Activated CD4-positive, alpha-beta T cell treated with anti-CD3 and anti-CD28 coated beads for 48 hours (primary cell): ENCODE measurements around the gene ABHD17A.

ENCODE experiments used
- DNase-seq: peaks from one replicate; pipeline ENCODE4 v3.0.0-alpha.2; 2020

The ABHD17A gene

GRCh38 chr19:1863328-1863637, 22.0 kb downstream of the ABHD17A start, which contains the start of gene KLF16:
Gene KLF16, minus strand, starts transcription at chr19:1863579. Its CDS starts 82 bp downstream, at chr19:1863497.
- DNase-seq = no peak

DNA sequence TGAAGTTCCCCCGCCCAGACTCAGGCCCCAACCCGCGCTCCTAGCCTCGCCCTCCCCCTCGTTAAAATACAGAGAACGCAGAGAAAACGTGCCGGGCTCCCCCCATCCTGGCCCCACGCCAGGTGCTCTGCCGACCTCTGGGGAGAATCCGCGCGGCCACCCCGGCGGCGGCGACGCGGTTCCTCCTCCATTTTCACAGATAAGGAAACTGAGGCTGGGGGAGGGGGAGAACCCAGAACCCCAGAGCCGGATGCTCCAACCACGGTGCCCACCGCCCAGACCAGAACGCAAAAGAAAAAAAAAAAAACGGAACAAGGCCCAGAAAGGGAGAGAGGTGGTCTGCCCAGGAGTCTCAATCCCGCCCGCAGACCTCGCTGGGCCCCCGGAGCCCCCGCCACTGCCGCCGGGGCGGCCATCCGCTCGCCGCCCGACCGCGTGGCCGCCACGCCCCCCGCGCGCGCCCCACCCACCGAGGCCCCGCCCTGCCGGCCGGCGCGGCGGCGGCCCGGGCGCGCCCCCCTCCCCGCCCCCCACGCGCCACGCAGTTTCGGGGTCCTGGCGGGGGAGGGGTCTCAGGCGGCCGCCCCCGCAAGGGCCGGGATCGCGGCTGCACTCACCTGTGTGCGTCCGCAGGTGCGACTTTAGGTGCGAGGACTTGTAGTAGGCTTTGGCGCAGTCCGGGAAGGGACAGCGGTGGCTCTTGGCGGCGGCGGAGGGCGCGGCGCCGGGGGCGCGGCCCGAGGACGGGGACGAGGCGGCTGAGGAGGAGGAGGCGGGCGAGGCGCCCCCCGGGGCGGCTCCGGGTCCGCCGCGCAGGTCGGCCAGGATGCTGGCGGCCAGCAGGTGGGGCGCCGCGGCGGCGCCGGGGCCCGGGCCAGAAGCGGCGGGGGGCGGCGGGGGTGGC, 22.6 kb downstream of the ABHD17A start:
- DNase-seq = peak; percentile 64

DNA sequence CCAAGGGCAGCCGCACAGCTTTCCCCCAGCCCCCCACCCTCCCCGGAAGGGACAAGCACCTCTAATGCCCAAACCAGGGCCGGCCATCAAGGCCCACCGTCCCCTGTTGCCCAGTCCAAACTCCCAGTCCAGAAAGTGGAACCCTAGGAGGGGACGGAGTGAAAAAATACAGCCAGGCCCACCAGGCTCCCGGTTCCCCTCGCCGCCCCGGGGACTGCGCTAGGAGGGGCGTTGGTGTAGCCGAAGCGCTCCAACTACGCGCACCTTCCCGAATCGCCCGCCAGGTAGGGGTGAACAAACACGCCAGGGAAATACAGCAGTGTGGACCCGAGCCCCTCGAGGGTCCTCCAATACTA, 23.2 kb downstream of the ABHD17A start:
- DNase-seq = no peak

- no peak for DNase-seq
These were observed 23.7 kb downstream of the ABHD17A start for GRCh38 chr19:1861599-1862031.

- no peak for DNase-seq
These were observed 24.3 kb downstream of the ABHD17A start for GRCh38 chr19:1860821-1861598.

DNA sequence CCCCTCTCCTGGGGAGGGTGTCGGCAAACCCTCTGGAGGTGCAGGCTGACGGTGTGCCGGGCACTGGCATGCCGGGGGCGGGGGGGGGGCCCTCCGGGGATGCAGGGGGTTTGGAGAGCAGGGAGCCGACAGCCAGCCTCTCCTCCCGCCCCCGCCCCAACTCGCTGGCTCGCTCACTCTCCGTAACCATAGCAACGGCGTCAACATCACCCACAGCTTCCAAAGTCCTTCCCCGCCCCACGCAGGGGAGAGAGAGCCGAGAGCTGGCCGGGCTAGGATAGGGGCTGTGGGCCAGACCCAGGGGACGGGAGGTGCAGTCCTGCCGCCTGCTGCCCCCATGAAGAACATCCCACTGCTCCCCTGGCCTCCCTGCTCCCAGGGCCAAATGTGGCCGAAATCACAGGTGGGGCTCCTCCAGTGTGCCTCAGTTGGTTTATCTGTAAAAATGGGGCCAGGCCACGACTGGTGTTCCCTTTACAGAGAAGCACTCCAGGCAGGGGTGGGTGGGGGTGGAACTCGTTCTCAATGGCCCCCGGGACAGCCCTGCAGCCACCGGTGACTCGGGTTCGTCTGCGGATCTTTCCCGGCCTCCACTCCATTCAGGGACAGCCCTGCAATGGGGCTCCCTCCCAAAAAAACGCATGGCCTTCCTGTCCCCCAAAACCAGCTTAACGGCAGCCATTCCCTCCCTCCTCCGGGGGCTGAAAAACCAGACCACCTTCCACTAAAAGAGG, 25.1 kb downstream of the ABHD17A start:
- DNase-seq = peak; percentile 70

GRCh38 chr19:1859331-1859781, 25.9 kb downstream of the ABHD17A start:
- no peak for DNase-seq

DNA sequence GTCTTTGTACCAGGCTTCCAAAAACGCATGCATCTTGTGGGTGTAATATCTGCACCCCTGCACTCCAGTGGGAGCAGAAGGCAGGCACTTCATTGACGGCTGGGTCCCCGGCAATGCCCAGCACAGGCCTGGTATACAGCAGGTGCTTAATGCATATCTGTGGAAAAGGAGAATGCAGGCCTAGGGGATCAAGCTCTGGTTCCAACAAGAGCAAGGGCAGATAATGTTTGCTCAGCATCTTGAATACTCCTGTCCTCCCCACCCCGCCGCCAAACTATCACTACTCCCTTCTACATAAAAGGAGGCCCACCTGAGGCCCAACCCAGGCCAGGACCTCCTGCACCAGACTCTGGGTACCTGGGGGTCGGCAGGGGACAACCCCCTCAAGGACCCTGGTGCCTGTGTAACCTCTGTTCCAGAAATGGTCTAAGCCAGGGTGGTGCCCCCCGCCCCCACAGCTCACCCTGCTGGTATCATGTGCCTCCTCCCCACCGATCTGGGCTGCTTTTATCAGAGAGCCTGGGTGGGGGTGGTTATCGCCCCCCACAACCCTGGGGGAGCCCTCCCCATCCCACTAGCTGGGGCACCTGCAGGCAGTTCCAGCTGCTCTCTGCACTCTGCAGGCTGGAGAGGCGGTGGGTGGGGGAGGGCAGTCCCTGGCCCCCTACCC, 26.7 kb downstream of the ABHD17A start:
- no peak for DNase-seq

GRCh38 chr19:1857648-1858326, 27.5 kb downstream of the ABHD17A start:
- DNase-seq = no peak

- peak; percentile 58 for DNase-seq
These were observed 28.3 kb downstream of the ABHD17A start for GRCh38 chr19:1856698-1857603.

DNA sequence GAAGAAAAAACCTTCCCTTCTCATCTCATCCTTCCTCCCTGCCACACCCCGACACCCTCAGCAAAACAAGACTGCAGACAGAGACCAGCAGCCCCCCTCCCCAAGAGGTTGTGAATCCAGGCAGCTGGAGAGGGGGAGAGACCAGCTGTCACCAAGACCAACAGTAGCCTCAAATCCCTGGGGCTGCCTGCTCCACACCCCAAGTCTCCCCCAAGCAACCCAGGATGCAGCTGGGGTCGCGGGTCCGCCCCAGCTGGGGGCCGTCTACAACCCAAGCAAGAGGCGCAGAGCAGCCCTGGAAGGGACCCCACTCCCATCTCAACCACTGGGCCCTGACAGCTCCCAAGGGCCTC, 29.0 kb downstream of the ABHD17A start:
- DNase-seq = no peak

DNA sequence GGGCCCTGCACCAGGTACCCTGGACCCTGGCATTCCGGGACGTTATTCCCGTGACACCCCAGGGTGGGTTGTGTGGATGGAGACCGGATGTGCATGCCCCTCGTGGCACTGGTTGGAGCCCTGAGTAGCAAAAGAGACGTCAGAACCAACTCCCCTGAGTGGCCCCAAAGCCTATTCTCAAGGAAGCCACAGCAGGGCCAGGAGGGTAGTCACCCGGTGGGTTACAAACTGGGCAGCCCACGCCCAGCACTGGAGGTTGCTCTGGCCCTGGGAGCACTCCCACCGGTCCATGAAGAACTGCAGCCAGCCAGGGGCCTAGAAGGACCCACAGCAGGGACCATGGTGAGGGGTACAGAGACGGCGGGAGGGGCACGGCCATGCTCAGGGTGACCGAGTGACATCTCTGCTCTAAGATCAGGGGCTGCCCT, 29.5 kb downstream of the ABHD17A start:
- peak; percentile 64 for DNase-seq

DNA sequence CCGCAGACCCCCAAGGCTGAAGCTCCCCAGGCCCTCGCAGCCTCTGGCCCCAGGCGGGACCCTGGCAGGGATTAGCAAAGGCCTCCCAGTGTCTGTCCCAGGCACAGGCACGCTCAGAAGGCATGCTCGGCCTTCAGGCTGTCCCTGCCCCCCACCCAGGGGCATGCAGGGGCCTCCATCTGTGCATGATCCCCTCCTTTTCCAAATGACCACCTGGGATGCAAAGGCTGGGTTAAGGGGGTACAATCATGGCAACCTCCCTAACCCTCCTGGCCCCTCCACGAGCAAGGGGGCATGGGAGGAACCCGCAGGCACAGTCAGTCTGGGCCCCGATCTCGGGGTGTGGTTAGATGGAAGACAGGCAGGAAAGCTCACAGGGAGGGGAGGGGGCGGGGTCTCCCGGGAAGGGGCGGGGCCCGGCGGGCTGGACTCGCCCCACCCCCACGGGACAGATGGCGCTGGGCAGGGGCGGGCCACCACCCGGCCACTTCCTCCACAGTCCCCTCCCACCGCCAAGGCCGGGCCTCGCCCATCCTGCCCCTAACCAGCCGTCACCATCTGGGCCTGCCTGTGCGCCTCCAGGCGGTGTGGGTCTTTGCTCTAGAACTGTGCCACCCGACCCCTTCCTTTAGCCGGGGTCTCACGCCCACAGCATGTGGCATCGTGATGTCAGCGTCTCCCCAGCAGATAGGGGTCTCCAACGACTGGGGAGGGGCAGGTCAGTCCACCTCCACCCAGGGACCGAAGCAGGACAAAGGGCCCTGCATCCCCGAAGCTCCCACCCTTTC, 30.1 kb downstream of the ABHD17A start:
- peak; percentile 90 for DNase-seq

- DNase-seq = no peak
These were observed 30.7 kb downstream of the ABHD17A start for GRCh38 chr19:1854542-1855039.

DNA sequence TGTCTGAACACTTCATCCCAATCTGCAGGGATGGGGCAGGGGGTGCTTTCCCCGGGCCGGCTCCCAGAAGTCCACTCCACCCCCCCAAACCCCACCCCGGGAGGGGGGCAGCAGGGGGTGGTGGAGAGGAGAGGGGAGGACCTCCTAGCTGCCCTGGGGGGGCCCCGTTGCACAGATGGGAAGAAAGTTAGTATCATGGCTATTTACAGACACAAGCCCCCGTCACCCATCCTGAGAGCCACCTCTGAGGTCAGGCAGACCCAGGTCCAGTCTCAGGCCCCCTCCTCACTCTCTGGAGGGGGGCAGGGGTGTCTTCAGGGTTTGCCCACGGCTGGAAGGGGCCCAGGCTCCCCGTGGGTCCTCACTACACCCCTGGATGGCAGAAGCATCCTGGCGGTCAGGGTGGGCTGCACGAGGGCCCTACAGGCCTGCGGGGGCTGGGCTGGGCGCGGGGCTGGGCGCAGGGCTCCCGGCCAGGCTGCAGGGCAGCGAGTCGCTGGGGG, 31.2 kb downstream of the ABHD17A start:
- no peak for DNase-seq

GRCh38 chr19:1853295-1854038, 31.8 kb downstream of the ABHD17A start:
- DNase-seq = peak; percentile 92

- DNase-seq = no peak
These were observed 32.6 kb downstream of the ABHD17A start for GRCh38 chr19:1852581-1853128.
